BJ (cell line): ENCODE data around the gene FKBP7. TPM values are rescaled to one million over a fixed set of nuclear protein-coding genes. Genes with fewer than 3 reads are reported as not detected.
A peak's percentile ranks its signal among the peaks of the same experiment; 100 is the strongest.

ENCODE experiments used
- CTCF ChIA-PET: fragments of 350-600 bp; formaldehyde crosslinking; extraction: SDS; loops from one replicate; lab custom pipeline; 2021; ENCODE audit warnings: antibody characterized with exemption, inconsistent platforms; lab: Yijun Ruan, JAX
- POLR2A ChIA-PET: fragments of 300-600 bp; sonication (Branson Sonifier 250); formaldehyde crosslinking; extraction: SDS; loops from one replicate; lab custom pipeline; 2021; ENCODE audit warnings: antibody characterized with exemption; lab: Charles Lee
- DNase-seq: peaks from one replicate; pipeline ENCODE4 v3.0.0-alpha.2; 2011; ENCODE audit warnings: low read depth
- H3K27me3 ChIP-seq: 2 replicates; pipeline ENCODE4 v1.6.0; 2011; ENCODE audit warnings: low read length; ENCODE audit not compliant: control insufficient read depth, insufficient read depth
- H3K36me3 ChIP-seq: 2 replicates; pipeline ENCODE4 v1.5.1; 2011; ENCODE audit warnings: low read length; ENCODE audit not compliant: control insufficient read depth, insufficient read depth
- H3K4me3 ChIP-seq: 2 replicates; pipeline ENCODE4 v1.5.1; 2011; ENCODE audit warnings: low read depth, mild to moderate bottlenecking, control low read depth, low read length
- polyA plus RNA-seq: library from polyadenylated mRNA; depleted of rRNA; stranded (reverse); fragments of >200 nt; gene quantifications from 2 replicates; pipeline ENCODE4 v1.2.3, GENCODE V29; 2011
- TF ChIP-seq, protein P1 (sequence below): IDR thresholded peaks from 2 replicates; pipeline ENCODE4 v1.5.1; 2011; ENCODE audit warnings: low read depth, mild to moderate bottlenecking, control low read depth, inconsistent platforms, low read length, moderate library complexity; ENCODE audit not compliant: insufficient read depth

Gene FKBP7
- polyA plus RNA-seq, 1 experiment, result 32.4 TPM

DNA sequence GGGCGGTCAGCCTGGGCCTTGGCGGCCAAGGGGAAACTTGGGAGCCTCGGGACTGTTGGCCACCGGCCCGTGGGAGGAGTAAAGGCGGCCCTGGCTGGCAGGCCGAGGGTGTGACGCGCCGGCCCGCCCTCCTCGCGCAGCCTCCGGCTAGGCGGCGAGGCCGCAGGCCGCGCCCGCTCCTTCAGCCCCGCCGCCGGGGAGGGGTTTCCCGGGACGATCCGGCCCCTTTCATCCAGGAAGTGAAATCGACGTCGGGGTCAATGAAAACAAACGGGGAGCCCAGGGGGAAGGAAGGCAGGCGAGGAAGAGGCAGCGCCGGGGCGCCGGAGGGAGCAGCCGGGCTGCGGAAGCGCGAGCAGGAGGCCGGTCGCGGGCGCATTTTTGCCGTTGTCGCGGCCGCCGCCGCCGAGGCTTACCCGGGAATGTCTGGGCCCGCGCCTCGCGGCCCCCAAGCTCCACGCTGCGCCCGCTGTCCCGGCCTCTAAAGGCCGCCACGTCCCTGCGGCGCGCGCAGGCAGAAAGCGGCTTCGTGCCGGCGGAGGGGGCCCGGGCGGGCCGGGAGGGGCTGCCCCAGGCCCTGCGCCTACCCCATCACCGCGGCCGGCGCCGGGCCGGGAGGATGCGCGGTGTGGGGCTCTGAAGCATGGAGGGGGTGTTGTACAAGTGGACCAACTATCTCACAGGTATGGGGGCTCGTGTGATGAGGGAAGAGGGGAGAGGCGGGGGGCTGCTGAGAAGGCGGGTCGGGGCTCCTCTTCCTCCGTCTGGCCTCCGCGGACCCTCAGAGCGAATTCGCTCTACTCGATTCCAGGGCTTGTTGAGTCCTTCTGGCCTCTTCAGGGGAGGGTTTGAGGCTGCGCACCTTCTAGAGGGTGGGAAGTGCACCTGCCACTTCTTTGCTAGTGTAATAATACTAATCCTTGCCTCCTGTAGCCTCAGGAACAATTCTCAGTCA is 2.1 kb upstream of the FKBP7 start, which contains the start of gene PLEKHA3:
Gene PLEKHA3 (plus strand): TSS at position 231 of the 955 bp plus-strand sequence. CDS start 413 bp downstream, at position 644.
- H3K36me3 ChIP-seq, result no peaks in the 10 kb centered on the region
- TF ChIP-seq, protein P1, sequence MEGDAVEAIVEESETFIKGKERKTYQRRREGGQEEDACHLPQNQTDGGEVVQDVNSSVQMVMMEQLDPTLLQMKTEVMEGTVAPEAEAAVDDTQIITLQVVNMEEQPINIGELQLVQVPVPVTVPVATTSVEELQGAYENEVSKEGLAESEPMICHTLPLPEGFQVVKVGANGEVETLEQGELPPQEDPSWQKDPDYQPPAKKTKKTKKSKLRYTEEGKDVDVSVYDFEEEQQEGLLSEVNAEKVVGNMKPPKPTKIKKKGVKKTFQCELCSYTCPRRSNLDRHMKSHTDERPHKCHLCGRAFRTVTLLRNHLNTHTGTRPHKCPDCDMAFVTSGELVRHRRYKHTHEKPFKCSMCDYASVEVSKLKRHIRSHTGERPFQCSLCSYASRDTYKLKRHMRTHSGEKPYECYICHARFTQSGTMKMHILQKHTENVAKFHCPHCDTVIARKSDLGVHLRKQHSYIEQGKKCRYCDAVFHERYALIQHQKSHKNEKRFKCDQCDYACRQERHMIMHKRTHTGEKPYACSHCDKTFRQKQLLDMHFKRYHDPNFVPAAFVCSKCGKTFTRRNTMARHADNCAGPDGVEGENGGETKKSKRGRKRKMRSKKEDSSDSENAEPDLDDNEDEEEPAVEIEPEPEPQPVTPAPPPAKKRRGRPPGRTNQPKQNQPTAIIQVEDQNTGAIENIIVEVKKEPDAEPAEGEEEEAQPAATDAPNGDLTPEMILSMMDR, result no peak
- DNase-seq, result peak; percentile 78
- peak within 1 kb of the TSS; percentile 86 for H3K4me3 ChIP-seq
- no peaks in the 10 kb centered on the region for H3K27me3 ChIP-seq
- ChIA-PET POLR2A (interaction anchor here (0.6 kb wide), 2 partner anchors 30 to 1279 kb away, joined by 3 to 5 read pairs; partner anchors contain the start of genes PJVK and PRKRA), CTCF (interaction anchor here (1.0 kb wide), 1 partner anchor 43 kb away, joined by 3 read pairs; no protein-coding TSS in a partner anchor)

- DNase-seq, result no peak
- H3K4me3 ChIP-seq, result peak overlapping the region; percentile 22
- TF ChIP-seq, protein P1, result no peak
- no peaks in the 10 kb centered on the region for H3K27me3 ChIP-seq
- H3K36me3 ChIP-seq, result no peaks in the 10 kb centered on the region
- CTCF ChIA-PET, result interaction anchor here (1.0 kb wide), 1 partner anchor 44 kb away, joined by 3 read pairs; no protein-coding TSS in a partner anchor
- POLR2A ChIA-PET, result interaction anchor here (0.6 kb wide), 1 partner anchor 29 kb away, joined by 3 read pairs; the partner anchor contains the start of genes PJVK and PRKRA
Measured at GRCh38 chr2:178479758-178480226, 1.4 kb upstream of the FKBP7 start.

GRCh38 chr2:178479275-178479616 is 846 bp upstream of the FKBP7 start:
- TF ChIP-seq, protein P1, result no peak
- no peak for DNase-seq
- Histone ChIP-seq H3K4me3 (peak overlapping the region; percentile 50), H3K27me3 (no peaks in the 10 kb centered on the region), H3K36me3 (no peaks in the 10 kb centered on the region)
- ChIA-PET POLR2A (no interaction called here), CTCF (no interaction called here)

- CTCF ChIA-PET, result interaction anchor here (0.6 kb wide), 1 partner anchor 493 kb away, joined by 3 read pairs; no protein-coding TSS in a partner anchor
- TF ChIP-seq, protein P1, result no peak
- H3K27me3 ChIP-seq, result no peaks in the 10 kb centered on the region
- H3K36me3 ChIP-seq, result no peaks in the 10 kb centered on the region
- peak overlapping the region; percentile 50 for H3K4me3 ChIP-seq
- POLR2A ChIA-PET, result no interaction called here
- no peak for DNase-seq
Measured at GRCh38 chr2:178478130-178478438, 316 bp downstream of the FKBP7 start.

- Histone ChIP-seq H3K27me3 (no peaks in the 10 kb centered on the region), H3K36me3 (no peaks in the 10 kb centered on the region), H3K4me3 (peak overlapping the region; percentile 50)
- ChIA-PET CTCF (interaction anchor here (0.6 kb wide), 1 partner anchor 492 kb away, joined by 3 read pairs; no protein-coding TSS in a partner anchor), POLR2A (no interaction called here)
- no peak for DNase-seq
- TF ChIP-seq, protein P1, result no peak
Measured at GRCh38 chr2:178477443-178478129, 814 bp downstream of the FKBP7 start.
